Measurements from ENCODE around the gene HIF3A.

GRCh38 chr19:46297700-46298478 lies 1.0 kb downstream of the HIF3A start:
- TF ChIP-seq SREBF2 (CRISPR knock-in tag; IDR thresholded peaks at IDR 0.05) (no peak), HDAC6 (IDR thresholded peaks at IDR 0.05; ENCODE audit: low read depth, low read length) (no peak), NR2C1 (IDR thresholded peaks at IDR 0.05) (no peak), NR2C1 (tag; IDR thresholded peaks at IDR 0.05) (no peak), ZNF561 (CRISPR knock-in tag; conservative IDR thresholded peaks at IDR 0.05) (no peak), ZMIZ1 (IDR thresholded peaks at IDR 0.05; ENCODE audit: low read depth in 2 of 2, low read length in 2 of 2) (no peak), NCOA6 (IDR thresholded peaks at IDR 0.05) (no peak), ETV6 (IDR thresholded peaks at IDR 0.05; ENCODE audit: borderline replicate concordance in 1 of 2, low read depth in 2 of 2, low read length in 1 of 2) (no peak), ETV6 (CRISPR knock-in tag; IDR thresholded peaks at IDR 0.05; ENCODE audit: borderline replicate concordance) (no peak)
